Activated CD8-positive, alpha-beta memory T cell treated with anti-CD3 and anti-CD28 coated beads for 36 hours (primary cell): Measurements from ENCODE around the gene COL15A1. TPM values are rescaled to one million over a fixed set of nuclear protein-coding genes. Genes with fewer than 3 reads are reported as not detected.

Experiments
- CTCF ChIA-PET: fragments of 350-600 bp; sonication (Branson Sonifier 250); formaldehyde crosslinking; loops from one replicate; lab custom pipeline; 2021; ENCODE audit warnings: antibody characterized with exemption; lab: Charles Lee
- POLR2A ChIA-PET: fragments of 350-600 bp; sonication (Branson Sonifier 250); formaldehyde crosslinking; loops from one replicate; lab custom pipeline; 2021; ENCODE audit warnings: antibody characterized with exemption; lab: Charles Lee
- total RNA-seq, 2 experiments: library from RNA; stranded (reverse); gene quantifications; one replicate each; pipeline ENCODE4 v1.2.3, GENCODE V29; 2021

The COL15A1 gene
- total RNA-seq, 2 experiments from 2014 or later: 0.02 to 0.04 TPM

DNA sequence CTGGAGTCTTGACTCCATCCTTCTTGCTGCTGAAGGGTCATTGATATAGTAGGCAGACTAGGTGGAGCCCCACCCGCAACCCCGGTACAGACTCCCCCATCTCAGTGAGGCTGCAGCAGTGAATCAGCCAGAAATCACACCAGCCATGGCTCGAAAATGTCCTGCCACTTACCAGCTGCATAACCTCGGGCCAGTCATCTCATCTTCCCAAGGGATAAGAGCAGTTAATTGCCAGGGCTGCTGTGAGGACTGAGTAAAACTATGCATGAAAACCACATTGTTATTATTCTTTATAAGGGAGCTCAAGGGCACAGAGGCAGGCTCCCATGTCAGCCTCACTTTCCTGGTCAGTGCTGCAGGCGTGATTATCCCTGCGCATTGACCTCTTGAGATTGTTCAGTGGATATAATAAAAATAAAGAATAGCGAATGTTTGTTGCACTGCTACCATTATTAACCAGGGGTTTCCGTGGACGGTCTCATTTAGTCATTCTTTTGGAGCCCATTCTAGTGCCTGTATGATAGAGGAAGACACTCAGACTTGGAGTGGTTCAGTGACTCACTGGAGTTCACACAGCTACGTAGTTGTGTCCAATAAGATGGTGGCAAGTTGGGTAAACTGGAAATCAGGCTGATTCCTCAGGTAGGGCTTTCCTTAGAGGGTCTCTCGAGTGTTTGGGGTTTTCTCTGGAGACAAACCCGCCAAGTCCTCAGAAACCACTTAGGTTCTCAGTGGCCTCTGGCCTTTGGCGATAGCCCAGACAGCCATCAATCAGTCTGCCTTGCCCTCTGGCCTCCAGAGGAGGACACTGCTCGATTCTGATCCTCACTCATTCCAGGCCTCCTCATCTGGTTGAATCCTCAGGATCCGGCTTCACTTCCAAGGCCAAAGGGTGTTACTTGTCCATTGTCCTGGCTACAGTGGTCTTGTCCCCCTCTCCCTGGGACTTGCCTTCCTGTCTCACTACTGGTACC is 39.9 kb downstream of the COL15A1 start:
- ChIA-PET POLR2A (no interaction called here), CTCF (no interaction called here)

DNA sequence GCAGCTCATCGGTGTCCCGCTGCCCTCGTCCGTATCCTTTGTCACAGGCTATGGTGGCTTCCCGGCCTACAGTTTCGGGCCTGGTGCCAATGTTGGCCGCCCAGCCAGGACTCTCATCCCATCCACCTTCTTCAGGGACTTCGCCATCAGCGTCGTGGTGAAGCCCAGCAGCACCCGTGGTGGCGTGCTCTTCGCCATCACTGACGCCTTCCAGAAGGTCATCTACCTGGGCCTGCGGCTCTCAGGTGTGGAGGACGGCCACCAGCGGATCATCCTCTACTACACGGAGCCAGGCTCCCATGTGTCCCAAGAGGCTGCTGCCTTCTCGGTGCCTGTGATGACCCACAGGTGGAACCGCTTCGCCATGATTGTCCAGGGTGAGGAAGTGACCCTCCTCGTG is 41.9 kb downstream of the COL15A1 start:
- ChIA-PET POLR2A (no interaction called here), CTCF (no interaction called here)

DNA sequence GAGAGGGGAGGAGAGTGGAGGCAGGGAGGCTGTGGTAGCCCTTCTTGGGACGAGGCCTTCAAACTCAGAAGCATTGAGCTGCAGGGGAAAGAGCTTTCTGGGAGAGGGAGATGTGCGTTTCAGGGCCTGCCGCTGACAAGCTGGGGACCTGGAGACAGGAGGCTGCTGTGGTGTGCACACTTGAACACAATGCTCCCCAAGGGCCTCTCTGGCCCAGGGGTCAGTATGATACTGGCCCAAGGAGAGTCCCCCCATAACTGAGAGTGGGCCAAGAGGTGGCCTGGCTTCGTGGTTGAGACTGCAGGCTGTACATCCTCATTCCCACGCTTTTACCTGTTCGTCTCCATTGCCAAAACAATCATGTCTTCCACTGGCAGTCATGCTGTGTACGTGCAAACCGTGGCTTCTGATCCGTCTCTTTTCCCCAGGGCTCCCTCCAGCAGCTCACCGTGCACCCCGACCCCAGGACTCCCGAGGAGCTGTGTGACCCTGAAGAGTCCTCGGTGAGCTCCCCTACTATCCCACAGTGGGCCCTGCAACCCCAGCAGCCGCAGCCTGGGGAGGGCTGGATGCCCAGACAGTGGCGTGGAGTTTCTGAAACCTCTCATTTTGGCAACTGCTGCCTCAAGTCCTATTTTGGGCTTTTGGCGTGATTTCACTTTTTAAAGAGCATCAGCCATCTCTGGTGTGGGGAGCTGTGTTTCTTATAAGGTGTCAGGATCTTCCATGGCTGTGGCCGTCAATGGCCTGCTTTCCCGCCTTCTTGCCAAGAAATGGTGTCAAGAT is 43.4 kb downstream of the COL15A1 start:
- ChIA-PET POLR2A (no interaction called here), CTCF (interaction anchor here (0.8 to 1.3 kb wide), 2 partner anchors 11 to 12 kb away, joined by 3 to 4 read pairs; no protein-coding TSS in a partner anchor)

DNA sequence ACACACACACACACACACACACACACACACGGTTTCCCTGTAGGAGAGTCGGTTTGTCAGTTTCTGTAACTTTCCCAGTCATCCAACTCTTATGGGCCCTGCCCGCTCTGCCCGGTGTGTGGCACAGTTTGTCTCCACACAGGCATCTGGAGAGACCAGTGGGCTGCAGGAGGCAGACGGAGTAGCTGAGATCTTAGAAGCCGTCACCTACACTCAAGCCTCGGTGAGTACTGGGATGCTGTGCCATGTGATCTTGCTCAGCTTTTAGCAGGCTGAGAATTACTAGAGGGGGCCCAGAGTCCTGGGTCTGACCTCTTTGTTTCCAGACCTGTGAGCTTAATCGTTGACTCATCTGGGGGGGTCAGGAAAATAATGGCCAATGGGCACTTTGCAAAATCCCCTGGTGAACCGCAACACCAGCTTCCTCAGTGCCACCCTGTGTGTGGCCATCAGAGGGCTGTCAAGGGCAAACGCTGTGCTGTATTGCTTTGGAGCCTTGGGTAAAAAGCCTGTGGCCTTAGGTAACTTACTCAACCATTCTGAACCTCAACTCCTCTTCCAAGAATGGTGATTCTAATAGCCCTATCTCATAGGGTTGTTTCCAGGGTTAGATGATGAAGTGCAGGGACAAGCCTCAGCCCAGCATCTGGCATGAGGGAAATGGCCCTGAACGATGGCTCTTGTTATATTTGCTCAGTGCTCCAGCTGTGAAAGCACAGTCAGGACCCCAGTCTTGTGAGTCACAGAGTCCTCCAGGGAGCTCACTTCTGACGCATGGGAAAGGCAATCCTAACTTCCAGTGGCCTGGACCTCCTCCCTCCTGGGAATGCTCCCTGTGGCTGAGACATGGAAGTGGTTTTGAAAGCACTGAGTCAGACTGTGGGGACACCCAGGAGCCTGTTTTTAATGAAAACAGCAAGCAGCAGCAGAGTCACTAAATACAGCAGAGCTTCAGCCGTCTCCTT is 45.6 kb downstream of the COL15A1 start:
- CTCF ChIA-PET: interaction anchor here (0.7 to 1.4 kb wide), 3 partner anchors 9 to 24 kb away, joined by 3 to 4 read pairs (median 3); no protein-coding TSS in a partner anchor
- POLR2A ChIA-PET: no interaction called here

DNA sequence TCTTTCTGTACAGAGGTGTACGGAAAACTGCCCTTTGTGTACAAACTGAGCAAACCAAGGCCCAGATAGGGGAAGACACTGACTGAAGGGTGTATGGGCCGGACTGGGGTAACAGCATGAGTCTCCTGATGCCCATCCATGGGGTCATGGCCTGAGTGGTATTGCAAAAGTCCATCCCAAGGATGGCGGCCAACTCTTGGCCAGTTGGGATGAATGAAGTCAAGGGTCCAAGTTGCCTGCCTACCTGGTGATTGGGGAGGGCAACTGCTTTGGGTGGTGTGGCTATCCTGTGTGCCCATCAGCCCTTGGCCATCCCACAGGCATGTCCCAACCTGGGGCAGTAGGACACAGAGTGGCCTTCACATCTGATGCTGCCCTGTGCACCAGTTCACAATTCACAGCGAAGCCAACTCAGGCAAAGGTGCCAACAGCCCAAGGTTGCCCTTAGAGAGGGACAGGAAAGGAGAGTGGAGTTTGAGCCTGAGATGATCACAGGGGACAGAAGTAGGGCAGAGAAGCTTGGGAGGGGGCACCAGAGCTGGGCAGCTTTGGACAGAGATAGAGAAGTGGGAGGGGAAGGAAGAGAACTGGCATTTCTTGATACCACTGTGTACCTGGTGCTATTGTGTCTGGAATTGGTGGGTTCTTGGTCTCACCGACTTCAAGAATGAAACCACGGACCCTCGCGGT is 46.6 kb downstream of the COL15A1 start:
- POLR2A ChIA-PET: no interaction called here
- CTCF ChIA-PET: interaction anchor here (1.1 to 1.4 kb wide), 3 partner anchors 11 to 23 kb away, joined by 3 to 4 read pairs (median 3); no protein-coding TSS in a partner anchor

DNA sequence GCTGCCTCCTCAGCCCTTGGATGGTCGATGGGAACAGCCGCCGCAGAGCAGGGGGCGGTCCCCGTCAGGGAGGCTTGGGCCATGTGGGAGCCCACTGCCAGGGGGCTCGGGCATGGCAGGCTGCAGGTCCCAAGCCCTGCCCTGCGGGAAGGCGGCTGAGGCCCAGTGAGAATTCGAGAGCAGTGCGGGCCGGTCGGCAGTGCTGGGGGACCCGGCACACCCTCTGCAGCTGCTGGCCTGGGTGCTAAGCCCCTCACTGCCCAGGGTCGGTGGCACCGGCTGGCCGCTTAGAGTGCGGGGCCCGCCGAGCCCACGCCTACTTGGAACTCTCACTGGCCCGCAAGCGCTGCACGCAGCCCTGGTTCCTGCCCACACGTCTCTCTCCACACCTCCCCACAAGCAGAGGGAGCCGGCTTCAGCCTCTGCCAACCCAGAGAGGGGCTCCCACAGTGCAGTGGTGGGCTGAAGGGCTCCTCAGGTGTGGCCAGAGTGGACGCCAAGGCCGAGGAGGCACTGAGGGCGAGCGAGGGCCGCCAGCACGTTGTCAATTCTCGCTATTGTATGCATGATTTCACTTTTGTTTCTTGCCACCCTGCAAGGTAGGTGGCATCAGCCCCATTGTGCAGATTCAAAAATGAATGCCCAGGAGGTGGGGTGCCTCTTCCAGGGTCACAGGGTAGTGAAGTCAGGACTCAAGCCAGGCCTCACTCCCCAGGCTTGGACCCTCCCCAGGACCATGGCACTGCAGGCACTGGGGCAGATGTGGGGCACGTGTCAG is 48.6 kb downstream of the COL15A1 start:
- POLR2A ChIA-PET: no interaction called here
- CTCF ChIA-PET: no interaction called here

DNA sequence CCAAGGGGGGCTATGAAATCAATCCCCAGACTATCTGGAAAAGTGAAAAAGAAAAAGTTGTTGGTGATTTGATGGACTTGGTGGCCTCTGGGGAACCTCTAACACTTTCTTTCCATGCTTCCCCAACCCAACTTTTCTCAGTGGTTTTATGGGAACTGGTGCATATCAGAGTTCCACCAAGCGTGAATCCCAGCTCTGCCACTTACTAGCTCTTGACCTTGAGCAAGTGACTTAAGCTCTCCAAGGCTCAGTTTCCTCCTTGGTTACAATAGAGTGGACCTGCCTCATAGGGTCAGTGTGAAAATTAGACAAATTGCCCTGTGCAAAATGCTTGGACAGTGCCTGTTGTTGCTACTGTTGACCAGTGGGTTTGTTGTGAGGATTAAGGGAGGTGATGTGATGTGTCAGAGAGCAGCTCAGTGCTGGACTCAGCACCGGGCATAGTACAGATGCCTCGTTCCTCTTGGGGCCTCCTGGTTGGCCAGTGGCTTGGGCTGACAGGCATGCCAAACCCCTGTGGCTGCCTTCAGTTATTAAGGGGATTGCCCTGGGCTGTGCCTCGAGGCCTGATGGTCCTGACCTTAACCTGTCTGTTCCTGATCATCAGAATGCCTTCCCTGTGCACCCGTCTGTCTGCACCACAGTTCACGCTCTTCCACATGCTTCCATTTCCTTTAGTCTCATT is 49.3 kb downstream of the COL15A1 start:
- POLR2A ChIA-PET: no interaction called here
- CTCF ChIA-PET: no interaction called here

DNA sequence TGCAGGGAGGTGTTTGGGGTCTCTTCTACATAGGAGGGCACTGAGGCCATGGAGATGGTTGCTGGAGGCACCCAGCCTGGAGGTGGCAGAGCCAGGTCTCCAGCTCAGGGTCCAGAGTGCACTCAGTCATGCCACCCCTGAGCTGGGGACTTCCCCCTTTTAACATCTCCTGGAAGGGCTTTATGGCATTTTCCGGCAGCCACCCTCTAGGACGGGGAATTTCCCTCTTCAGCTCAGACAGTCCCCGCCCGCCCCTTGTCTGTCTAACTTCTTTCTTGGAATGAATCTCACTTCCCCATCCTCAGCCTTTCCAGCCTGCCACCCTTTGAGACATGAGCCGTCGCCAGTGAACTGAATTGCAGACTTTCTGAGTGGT is 49.9 kb downstream of the COL15A1 start:
- POLR2A ChIA-PET: no interaction called here
- CTCF ChIA-PET: interaction anchor here (1.1 kb wide), 1 partner anchor 18 kb away, joined by 3 read pairs; no protein-coding TSS in a partner anchor

DNA sequence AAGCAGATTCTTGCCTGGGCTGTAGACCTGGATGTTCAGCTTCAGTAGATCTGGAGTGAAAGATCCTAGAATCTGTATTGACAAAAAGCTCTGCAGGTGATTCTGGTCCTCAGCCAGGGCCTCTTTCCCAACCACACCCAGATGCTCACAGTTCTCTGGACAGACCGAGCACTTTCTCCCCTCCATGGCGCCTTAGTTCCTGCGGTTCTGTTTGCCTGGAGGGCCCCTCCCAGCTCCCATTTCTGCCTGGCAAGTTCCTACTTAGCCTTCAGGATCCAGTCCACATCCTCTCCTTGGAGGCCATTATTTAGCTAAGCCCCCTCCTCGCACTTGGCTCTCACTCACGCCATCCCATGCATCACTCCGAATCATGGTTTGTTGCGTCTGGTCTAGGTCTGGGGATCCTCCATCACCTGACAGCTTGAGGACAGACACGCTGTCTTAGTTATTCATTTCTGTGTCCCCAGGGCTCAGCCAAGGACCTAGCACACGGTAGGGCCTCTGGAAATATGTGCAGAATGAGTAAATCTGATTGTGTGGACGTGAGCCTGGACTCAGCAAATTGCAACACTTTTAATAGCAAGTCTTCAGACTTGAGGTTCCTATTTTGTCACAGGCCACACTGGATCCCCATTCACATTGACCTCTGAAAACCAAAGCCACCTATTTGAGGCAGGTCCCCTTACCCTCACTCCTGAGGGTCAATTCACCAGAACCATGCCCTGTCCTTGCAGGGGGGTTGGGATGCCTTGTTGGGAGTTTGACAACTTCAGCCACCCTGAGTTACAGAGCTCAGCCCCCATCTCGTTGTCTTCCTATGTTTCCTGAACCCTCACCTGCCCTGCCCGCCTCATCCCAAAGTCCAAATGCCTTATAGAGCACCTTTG is 50.7 kb downstream of the COL15A1 start:
- ChIA-PET CTCF (interaction anchor here (1.1 kb wide), 1 partner anchor 19 kb away, joined by 3 read pairs; no protein-coding TSS in a partner anchor), POLR2A (no interaction called here)

DNA sequence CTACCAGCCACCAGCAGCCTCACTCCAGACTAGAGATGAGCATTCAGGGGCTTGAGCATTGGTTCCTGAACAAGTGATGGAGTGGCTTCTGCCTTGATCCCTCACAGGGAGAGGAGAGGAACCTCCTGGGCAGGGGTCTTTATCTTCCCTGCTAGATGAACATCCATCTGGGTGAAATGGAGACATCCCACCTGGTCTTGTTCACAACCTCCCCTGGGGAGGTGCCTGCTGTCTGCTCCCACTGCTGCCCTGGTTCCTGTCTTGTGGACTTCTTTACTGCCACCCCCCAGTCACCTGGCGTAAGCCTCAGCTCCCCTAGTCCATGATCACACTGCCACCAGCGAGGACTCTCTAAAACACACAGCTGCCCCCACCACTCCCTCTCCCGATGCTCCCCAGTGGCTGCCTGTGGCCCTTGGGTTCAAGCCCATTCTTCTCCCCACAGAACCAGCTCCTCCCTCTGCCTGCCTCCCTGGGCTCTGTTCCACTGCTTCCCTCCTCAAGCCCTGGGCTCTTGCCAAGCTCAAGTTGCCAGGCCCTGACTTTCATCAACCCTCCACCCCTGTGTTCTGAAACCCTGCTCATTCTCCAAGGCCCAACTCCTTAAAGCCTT is 51.5 kb downstream of the COL15A1 start:
- ChIA-PET POLR2A (no interaction called here), CTCF (interaction anchor here (1.0 to 1.4 kb wide), 2 partner anchors 20 to 146 kb away, joined by 3 read pairs; no protein-coding TSS in a partner anchor)

DNA sequence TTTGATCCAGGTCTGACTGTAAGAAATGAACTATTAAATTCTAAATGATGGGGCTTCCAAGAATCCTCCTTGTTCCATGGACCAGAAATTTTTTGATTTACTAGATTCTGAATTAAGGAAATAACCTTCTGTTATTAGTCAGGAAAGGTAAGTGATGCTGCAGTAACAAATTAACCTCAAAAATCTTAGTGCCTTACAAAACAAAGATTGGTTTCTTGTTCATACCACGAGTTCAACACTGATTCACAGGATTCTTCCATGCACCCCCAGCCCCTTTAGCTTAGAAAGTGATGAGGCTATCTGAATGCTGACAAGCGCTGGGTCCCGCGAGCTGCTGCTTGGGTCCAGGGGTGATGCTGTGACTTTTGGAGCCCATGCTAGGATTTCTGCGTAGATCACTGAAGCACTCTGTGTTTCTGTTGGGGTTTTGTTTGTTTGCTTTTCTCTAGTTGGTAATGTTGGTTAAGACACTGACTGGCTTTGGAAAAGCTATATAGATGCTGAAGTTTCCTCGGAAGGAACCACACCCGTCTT is 52.3 kb downstream of the COL15A1 start:
- ChIA-PET POLR2A (no interaction called here), CTCF (interaction anchor here (1.0 to 1.4 kb wide), 2 partner anchors 21 to 147 kb away, joined by 3 read pairs; no protein-coding TSS in a partner anchor)

DNA sequence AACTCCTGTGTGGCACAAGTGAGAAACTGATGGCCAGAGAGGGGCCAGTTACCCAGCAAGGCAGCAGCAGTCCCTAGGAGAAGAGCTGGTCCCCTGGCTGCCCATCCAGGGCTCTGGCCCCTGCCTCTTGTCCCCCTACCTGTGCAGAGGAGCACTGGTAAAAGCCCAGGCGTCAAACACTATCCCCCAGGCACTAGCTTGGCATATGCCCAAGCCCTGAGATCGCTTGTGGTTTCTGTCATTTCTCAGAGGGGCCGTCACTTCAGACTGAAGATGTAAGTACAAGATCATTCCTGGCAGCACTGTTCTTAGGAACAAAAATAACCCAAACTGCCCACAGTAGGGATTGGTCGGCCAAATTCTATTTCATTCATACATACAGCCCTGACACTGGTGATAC is 53.9 kb downstream of the COL15A1 start:
- CTCF ChIA-PET: interaction anchor here (1.1 to 1.9 kb wide), 3 partner anchors 8 to 140 kb away, joined by 3 to 10 read pairs (median 7); no protein-coding TSS in a partner anchor
- POLR2A ChIA-PET: no interaction called here

DNA sequence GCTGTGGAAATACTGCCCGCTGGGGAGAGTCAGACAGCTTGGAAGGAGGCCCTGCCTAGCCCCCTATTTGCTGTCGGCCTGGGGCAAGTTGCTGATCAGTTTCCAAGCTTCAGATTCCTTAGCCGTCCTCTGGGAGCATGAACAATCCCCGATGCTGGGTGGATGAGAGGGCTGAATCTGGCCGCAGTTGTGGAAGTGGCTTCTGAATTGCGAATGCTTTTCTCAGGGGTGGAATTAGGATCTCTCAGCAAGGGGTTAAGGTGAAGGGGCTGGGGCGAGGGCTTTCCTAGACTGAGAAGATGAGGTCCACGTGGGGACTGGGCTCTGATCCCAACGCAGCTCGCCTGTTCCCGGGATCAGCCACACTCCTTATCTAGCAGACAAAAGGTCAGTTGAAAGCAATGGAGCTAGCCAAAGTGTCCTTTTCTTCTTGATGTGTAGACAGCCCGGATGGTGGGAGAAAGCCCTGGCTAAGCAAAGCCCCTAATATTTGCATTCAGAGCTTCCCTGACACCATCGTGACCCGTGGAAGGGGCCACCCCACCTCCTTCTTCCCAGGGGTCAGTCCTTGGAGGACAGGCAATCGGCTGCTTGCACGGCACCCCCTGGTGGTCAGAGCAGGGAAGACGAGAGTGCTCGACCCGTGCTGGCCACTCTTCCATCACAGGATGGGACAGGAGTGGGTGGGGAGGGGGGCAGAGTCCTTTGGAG is 54.9 kb downstream of the COL15A1 start:
- POLR2A ChIA-PET: interaction anchor here (0.5 kb wide), 1 partner anchor 15 kb away, joined by 3 read pairs; no protein-coding TSS in a partner anchor
- CTCF ChIA-PET: interaction anchor here (0.7 to 1.9 kb wide), 14 partner anchors 9 to 174 kb away, joined by 3 to 10 read pairs (median 3); no protein-coding TSS in a partner anchor

DNA sequence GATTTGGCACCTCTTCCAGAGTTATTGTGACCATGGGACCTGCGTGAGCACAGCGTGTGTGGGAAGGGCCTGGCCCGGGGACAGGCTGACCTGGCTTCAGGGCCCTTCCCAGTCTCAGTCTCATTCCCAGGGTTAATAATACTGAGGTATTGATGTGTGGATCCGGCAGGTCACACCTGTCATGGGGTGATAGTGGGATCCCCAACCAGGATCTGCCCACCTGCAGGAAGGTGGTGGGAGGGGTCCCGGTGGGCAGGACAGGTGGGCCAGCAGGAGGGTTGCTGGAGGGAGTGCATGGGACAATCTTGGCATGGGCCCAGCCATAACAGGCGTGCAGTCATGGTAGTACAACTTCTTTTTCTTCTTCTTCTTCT is 55.4 kb downstream of the COL15A1 start:
- POLR2A ChIA-PET: interaction anchor here (0.5 to 0.6 kb wide), 2 partner anchors 14 to 152 kb away, joined by 3 read pairs; no protein-coding TSS in a partner anchor

More for the DNA sequence above, 55.4 kb downstream of the COL15A1 start:
- CTCF ChIA-PET: interaction anchor here (0.7 to 1.4 kb wide), 20 partner anchors 11 to 173 kb away, joined by 3 to 7 read pairs (median 3); no protein-coding TSS in a partner anchor
